Fibroblast of lung (primary cell): ENCODE results near the gene POU3F3. TPM values are rescaled to one million over a fixed set of nuclear protein-coding genes. Genes with fewer than 3 reads are reported as not detected.
A peak's percentile ranks its signal among the peaks of the same experiment; 100 is the strongest.

Experiments used
- DNase-seq, 2 donors: peaks; one replicate each; pipeline versions ENCODE4 v3.0.0 to v3.0.0-alpha.2; 2010; ENCODE audit warnings: low read depth in 2 of 2
- H2AFZ ChIP-seq: 2 replicates; pipeline ENCODE4 v1.5.1; 2012; ENCODE audit warnings: low read length, control low read depth, inconsistent platforms
- H3K27ac ChIP-seq: 2 replicates; pipeline ENCODE4 v1.5.1; 2011; ENCODE audit warnings: low read length, control low read depth; ENCODE audit not compliant: insufficient read depth
- H3K27me3 ChIP-seq: 2 replicates; pipeline ENCODE4 v1.5.1; 2011; ENCODE audit warnings: mild to moderate bottlenecking, low read length; ENCODE audit not compliant: control insufficient read depth, insufficient read depth
- H3K36me3 ChIP-seq: 2 replicates; pipeline ENCODE4 v1.5.1; 2011; ENCODE audit warnings: low read length; ENCODE audit not compliant: control insufficient read depth, insufficient read depth
- H3K4me1 ChIP-seq: 2 replicates; pipeline ENCODE4 v1.5.1; 2011; ENCODE audit warnings: low read length; ENCODE audit not compliant: control insufficient read depth, insufficient read depth; ENCODE audit errors: extremely low read depth
- H3K4me2 ChIP-seq: 2 replicates; pipeline ENCODE4 v1.5.1; 2011; ENCODE audit warnings: low read length, control low read depth; ENCODE audit not compliant: insufficient read depth; ENCODE audit errors: extremely low read depth
- H3K4me3 ChIP-seq, 4 experiments: fragments of 200-600 bp in 1 of 4; sonication (generic) in 1 of 4; replicated peaks in 1 of 4; 2 replicates each; pipeline ENCODE4 v1.5.1; 2011 to 2016; ENCODE audit warnings: low read length in 4 of 4, low read depth in 3 of 4, mild to moderate bottlenecking in 3 of 4, control low read depth in 2 of 4, inconsistent platforms in 1 of 4, mixed read lengths in 1 of 4; ENCODE audit not compliant: insufficient read depth in 1 of 4; ENCODE audit errors: control extremely low read depth in 1 of 4
- H3K79me2 ChIP-seq: 2 replicates; pipeline ENCODE4 v1.5.1; 2012; ENCODE audit warnings: mild to moderate bottlenecking, low read length, inconsistent platforms; ENCODE audit not compliant: control insufficient read depth, insufficient read depth
- H3K9ac ChIP-seq: 2 replicates; pipeline ENCODE4 v1.5.1; 2011; ENCODE audit warnings: mild to moderate bottlenecking, low read length, control low read depth; ENCODE audit not compliant: insufficient read depth
- H3K9me3 ChIP-seq: 2 replicates; pipeline ENCODE4 v1.5.1; 2012; ENCODE audit warnings: low read depth, low read length; ENCODE audit not compliant: control insufficient read depth, insufficient read depth
- H4K20me1 ChIP-seq: 2 replicates; pipeline ENCODE4 v1.5.1; 2011; ENCODE audit warnings: low read length; ENCODE audit not compliant: control insufficient read depth, insufficient read depth; ENCODE audit errors: extremely low read depth
- CTCF ChIP-seq, 2 donors: IDR thresholded peaks in 1 of 2; conservative IDR thresholded peaks in 1 of 2; 1 replicate in 1 of 2; 2 replicates in 1 of 2; pipeline ENCODE4 v1.5.1; 2011 to 2012; ENCODE audit warnings: low read length in 2 of 2, control low read depth in 1 of 2, inconsistent platforms in 1 of 2, low read depth in 1 of 2, mild to moderate bottlenecking in 1 of 2
- EZH2 ChIP-seq: IDR thresholded peaks from 2 replicates; pipeline ENCODE4 v1.5.1; 2012; ENCODE audit warnings: low read length, control low read depth, mild to moderate bottlenecking; ENCODE audit errors: missing control alignments
- polyA plus RNA-seq, 2 donors: library from polyadenylated mRNA; depleted of rRNA in 1 of 2; stranded (reverse) in 1 of 2; unstranded in 1 of 2; fragments of >200 nt; gene quantifications; 2 replicates each; pipeline ENCODE4 v1.2.1, GENCODE V29; 2011 to 2012; ENCODE audit warnings: missing spikeins in 1 of 2
- total RNA-seq: library from RNA; depleted of rRNA; stranded (reverse); fragments of >200 nt; gene quantifications from 2 replicates; pipeline ENCODE4 v1.2.1, GENCODE V29; 2014

The POU3F3 gene
- total and polyA plus RNA-seq, 2 donors (not counting 1 experiment from before 2014, with no cell fraction given): 0.01 TPM; not detected in 1

DNA sequence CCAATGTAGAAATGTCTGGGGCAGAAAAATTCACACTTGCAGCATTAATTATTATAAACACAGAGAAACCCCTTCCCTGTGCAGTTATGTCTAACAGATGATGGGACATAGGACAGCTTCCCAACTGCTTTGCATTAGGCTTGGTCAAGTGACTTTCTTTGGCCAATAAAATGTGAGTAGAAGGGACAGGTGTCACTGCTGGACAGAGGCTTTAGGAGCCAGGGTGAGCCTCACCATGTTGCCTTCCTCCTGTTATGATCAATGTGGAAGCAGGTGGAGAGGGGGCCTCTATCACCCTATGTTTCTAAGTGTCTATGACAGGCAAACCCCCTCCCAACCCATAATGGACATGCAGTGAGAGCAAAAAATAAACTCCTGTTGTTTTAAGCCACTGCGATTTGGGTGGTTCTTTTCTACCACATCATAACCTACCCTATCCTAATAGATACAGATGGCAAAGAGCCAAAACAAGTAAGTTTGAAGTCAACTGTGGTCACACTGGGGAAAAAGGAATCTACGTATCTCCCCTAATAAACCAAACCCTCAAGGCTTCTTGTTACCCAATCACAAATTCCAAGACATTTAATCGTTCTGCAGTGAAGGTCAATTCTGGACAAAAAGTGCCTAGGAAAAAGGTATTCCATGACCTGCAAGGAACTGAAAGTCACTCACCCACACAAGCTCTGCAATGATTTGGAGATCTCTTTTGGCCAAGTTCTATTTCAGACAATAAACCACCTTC is 28.6 kb upstream of the POU3F3 start:
- Histone ChIP-seq H3K27ac (no peak overlapping the region), H2AFZ (no peak overlapping the region), H4K20me1 (no peaks in the 10 kb centered on the region), H3K9ac (no peak overlapping the region), H3K27me3 (no peaks in the 10 kb centered on the region), H3K79me2 (no peaks in the 10 kb centered on the region), H3K36me3 (no peaks in the 10 kb centered on the region), H3K4me2 (no peak overlapping the region), H3K4me3 (no peak overlapping the region), H3K4me1 (no peaks in the 10 kb centered on the region), H3K9me3 (no peaks in the 10 kb centered on the region)
- TF ChIP-seq EZH2 (no peak), CTCF (conservative IDR thresholded peaks at IDR 0.05 in 1 of 2, IDR thresholded peaks at IDR 0.05 in 1 of 2; ENCODE audit: low read depth in 1 of 2, low read length in 2 of 2) (no peak)
- DNase-seq: peak in 1 of 2 donors; percentile 73

- H3K79me2 ChIP-seq: no peaks in the 10 kb centered on the region
- no peaks in the 10 kb centered on the region for H3K4me1 ChIP-seq
- TF ChIP-seq EZH2: no peak
- no peak for TF ChIP-seq CTCF (conservative IDR thresholded peaks at IDR 0.05 in 1 of 2, IDR thresholded peaks at IDR 0.05 in 1 of 2; ENCODE audit: low read depth in 1 of 2, low read length in 2 of 2)
- H3K4me3 ChIP-seq: no peak overlapping the region
- no peak overlapping the region for H2AFZ ChIP-seq
- H3K27me3 ChIP-seq: no peaks in the 10 kb centered on the region
- DNase-seq: peak in 1 of 2 donors; percentile 62
- H3K36me3 ChIP-seq: no peaks in the 10 kb centered on the region
- no peak overlapping the region for H3K9ac ChIP-seq
- no peaks in the 10 kb centered on the region for H3K9me3 ChIP-seq
- H3K27ac ChIP-seq: no peak overlapping the region
- H4K20me1 ChIP-seq: no peaks in the 10 kb centered on the region
- no peak overlapping the region for H3K4me2 ChIP-seq
Measured at GRCh38 chr2:104826016-104826415, 27.9 kb upstream of the POU3F3 start.

DNA sequence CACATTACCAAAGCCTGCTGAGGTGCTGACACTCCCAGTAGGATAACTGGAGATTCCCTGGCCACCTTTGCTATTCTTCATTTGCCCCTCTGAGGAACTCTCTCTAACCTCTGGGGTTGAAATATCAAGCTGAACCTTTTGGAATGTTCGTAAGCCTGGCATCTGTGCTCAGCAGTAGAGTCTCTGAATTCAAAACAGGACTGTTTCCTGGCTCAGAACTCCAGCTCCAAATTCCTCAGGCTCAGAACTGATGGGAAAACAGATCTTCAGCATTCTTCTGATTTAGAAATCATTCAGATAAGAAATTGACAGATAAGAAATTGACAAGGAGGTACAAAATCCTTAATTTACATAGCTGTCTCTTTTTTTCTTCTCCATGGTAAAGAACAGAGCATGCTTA is 22.2 kb upstream of the POU3F3 start:
- Histone ChIP-seq H3K27ac (no peak overlapping the region), H3K27me3 (no peaks in the 10 kb centered on the region), H3K9ac (no peak overlapping the region), H2AFZ (no peak overlapping the region), H3K79me2 (no peaks in the 10 kb centered on the region), H3K9me3 (no peaks in the 10 kb centered on the region), H3K4me1 (no peaks in the 10 kb centered on the region), H3K4me3 (no peak overlapping the region), H3K36me3 (no peaks in the 10 kb centered on the region), H4K20me1 (no peaks in the 10 kb centered on the region), H3K4me2 (no peak overlapping the region)
- TF ChIP-seq EZH2 (no peak), CTCF (conservative IDR thresholded peaks at IDR 0.05 in 1 of 2, IDR thresholded peaks at IDR 0.05 in 1 of 2; ENCODE audit: low read depth in 1 of 2, low read length in 2 of 2) (no peak)
- no peak for DNase-seq
